Cerebellar cortex (tissue), 1 donor: Measurements from ENCODE around the gene WASHC2A.
A peak's percentile ranks its signal among the peaks of the same experiment; 100 is the strongest.
"Not testable (repeated sequence)": the region's sequence is repeated elsewhere in the genome, so short reads cannot be mapped to it uniquely, and the experiment has no call there.

ENCODE experiments used
- DNase-seq: peaks from one replicate; pipeline ENCODE4 v3.0.0-alpha.2; 2015; ENCODE audit warnings: low spot score

WASHC2A gene, protein sequence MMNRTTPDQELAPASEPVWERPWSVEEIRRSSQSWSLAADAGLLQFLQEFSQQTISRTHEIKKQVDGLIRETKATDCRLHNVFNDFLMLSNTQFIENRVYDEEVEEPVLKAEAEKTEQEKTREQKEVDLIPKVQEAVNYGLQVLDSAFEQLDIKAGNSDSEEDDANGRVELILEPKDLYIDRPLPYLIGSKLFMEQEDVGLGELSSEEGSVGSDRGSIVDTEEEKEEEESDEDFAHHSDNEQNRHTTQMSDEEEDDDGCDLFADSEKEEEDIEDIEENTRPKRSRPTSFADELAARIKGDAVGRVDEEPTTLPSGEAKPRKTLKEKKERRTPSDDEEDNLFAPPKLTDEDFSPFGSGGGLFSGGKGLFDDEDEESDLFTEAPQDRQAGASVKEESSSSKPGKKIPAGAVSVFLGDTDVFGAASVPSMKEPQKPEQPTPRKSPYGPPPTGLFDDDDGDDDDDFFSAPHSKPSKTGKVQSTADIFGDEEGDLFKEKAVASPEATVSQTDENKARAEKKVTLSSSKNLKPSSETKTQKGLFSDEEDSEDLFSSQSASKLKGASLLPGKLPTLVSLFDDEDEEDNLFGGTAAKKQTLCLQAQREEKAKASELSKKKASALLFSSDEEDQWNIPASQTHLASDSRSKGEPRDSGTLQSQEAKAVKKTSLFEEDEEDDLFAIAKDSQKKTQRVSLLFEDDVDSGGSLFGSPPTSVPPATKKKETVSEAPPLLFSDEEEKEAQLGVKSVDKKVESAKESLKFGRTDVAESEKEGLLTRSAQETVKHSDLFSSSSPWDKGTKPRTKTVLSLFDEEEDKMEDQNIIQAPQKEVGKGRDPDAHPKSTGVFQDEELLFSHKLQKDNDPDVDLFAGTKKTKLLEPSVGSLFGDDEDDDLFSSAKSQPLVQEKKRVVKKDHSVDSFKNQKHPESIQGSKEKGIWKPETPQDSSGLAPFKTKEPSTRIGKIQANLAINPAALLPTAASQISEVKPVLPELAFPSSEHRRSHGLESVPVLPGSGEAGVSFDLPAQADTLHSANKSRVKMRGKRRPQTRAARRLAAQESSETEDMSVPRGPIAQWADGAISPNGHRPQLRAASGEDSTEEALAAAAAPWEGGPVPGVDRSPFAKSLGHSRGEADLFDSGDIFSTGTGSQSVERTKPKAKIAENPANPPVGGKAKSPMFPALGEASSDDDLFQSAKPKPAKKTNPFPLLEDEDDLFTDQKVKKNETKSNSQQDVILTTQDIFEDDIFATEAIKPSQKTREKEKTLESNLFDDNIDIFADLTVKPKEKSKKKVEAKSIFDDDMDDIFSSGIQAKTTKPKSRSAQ (N-terminal part only)

DNA sequence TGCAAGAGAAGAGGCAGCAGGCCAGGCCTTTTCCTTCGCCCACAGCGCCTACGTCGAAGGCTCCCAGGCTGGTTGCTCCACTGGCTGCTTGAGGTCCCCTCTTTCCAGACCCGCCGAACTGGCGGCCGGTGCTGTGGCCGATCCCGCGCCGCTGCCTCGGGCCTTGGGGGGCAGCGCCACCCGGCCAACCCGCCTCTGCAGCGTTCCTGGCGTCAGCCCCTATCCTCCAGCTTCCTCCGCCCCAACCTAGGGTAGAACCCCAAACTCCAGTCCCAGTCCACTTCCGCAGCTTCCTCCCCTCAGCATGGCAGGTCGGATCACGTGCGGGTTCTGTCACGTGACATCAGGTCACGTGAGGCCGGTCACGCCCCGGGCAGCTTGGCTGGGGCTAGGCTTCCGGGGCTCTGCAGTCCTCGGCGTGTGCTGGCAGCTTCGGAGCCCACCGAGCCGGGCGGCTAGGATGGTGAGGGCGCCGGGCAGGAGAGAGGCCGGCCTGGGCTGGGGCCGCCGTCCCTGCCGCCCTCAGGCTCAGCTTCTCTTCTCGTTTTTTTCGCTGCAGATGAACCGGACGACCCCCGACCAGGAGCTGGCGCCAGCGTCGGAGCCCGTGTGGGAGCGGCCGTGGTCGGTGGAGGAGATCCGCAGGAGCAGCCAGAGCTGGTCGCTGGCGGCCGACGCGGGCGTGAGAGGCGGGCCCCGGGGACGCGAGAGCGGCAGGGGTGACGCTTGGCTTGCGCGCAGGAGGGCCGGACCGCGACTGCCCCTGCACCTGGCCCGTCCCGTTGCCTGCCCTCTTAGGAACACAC, at the start of gene WASHC2A:
Gene WASHC2A, plus strand, starts transcription at position 409 of the 806 bp plus-strand sequence. Its CDS starts 52 bp downstream, at position 461.
- DNase-seq, result peak; percentile 85

DNA sequence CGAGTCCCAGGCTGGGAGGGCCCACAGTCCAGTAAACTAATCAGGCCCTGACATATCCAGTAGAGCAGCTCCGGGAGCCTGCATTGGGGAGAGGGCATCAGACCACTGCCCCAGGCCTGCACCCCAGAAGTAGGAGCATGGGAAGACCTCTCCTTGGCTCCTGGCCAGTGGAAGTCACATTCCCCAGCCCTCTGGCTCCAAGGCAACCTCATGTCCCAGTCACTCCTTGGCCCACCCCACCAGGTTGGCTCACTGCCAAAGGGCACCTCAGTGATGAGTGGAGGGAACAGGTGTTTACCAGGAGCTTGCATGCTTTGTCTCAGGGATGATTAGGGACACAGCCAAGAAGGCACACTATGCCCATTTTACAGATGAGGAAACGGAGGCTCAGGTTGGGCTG, 48.5 kb upstream of the WASHC2A start:
- not testable (repeated sequence) for DNase-seq

DNA sequence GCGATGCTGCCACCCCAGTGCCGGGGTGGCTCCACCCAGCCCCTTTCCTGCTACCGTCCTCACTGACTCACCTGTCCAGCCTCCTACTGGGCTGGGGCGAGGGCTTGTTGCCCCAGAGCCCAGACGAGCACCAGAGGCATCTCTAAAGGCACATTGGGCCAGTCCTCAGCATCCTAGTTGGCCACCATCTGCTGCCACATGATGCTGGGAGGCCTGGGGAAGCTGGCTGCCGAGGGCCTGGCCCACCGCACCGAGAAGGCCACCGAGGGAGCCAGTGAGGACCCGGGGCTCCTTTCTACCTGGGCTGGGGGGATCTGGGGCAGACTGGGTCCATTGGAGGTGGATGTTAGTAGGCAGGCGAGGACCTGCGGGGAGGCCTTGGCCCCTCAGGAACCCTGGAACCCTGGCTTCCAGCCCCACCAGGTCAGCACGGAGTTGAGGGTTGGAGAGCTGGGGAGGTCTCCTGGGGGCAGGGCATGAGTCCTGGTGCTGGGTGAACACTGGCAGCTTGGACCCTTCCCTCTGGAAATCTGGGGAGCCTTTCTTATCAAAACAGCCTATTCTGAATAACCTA, 47.2 kb upstream of the WASHC2A start:
- not testable (repeated sequence) for DNase-seq

DNA sequence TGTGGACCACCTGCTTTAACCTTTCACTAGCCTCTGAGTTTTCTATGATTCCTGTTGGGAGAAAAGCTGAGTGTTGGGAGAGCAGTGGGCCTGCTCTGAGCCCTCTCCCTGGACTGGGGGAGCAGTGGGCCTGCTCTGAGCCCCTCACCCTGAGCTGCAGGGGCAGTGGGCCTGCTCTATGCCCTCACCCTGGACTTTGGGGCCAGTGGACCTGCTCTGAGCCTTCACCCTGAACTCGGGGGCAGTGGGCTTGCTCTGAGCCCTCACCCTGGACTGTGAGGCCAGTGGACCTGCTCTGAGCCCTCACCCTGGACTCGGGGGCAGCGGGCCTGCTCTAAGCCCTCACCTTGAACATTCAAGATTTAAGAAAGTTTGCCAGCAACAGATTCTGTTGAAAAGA, 46.1 kb upstream of the WASHC2A start:
- DNase-seq, result no peak

DNA sequence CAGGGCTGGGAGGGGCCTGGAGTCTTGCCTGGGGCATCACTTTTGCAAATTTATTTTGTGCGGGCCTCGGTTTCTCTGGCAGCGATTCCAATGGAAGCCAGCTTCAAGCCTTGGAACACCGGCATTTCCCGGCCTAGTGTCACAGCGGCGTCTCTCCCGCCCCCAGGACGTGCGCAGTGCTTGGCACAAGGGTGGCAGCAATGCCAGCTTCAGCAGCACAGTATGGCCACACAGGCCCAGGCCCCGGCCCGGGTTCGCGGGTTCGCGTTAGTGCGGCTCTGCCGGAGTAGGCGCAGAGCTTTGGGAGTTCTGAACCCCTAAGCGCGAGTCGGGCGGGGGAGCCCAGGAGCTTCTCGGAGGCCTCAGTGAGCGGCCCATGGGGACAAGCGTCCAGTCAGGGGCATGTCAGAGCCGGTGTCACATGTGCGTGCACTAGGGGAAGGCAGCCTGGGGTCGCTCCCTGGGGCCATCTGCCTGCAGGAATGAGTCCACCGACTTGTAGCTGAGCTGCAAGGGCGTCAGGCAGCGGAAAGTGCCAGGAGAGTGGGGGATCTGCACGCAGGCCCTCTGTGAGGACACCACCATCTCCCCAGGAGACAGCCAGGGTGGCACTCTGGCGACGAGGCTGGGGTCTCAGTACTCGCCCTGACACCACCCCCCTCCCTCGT, 42.9 kb upstream of the WASHC2A start:
- DNase-seq, result not testable (repeated sequence)

DNA sequence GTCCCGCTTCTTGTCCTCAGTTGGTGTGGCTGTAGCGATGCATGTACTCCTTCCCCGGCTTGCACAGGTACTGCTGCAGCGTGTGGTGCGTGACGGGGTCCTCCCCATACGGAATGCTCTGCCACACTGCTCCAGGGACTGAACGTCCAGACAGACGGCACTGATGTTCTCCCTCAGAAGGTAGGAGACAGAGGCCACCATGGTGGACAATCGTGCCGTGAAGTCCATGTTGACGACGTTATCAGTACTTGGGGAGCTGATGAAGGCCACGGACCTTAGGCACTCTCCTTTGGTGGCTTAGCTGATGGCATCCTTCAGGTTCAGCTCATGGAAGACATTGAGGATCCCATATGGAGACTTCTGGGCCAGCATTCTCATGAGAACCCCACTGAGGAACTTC, 42.1 kb upstream of the WASHC2A start:
- DNase-seq, result no peak

DNA sequence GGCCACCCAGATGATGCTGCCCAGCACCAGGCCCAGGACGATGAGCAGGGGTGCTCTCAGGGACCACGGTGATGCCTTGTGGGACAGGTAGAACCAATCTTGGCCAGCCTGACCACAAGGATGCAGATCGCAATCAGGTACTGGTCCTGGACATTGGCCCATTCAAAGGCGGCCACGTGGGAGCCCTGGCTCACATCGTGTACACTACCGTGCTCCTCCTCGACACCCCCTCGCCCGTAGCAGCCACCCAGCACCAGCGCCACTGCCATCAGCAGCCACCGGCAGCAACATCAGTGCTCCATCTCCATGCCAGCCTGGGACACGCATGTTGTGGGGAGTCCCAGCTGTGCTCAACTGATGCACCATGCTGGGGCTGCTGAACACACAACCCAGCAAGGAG, 40.6 kb upstream of the WASHC2A start:
- no peak for DNase-seq

DNA sequence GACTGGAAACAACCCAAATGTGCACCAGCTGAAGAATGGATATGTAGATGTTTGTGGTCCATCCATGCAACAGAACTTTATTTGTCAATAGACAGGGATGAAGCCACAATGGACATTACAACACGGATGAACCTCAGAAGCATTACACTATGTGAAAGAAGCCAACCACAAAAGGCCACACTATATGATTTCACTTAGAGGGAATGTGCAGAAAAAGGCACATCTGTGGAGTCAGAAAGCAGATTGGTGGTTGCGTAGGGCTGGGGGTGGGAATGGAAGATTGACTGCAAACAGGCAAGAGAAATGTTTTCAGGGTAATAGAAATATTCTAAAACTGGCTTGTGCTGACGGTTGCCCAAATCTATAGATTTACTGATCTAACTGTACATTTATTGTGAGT, 34.3 kb upstream of the WASHC2A start:
- DNase-seq, result no peak

DNA sequence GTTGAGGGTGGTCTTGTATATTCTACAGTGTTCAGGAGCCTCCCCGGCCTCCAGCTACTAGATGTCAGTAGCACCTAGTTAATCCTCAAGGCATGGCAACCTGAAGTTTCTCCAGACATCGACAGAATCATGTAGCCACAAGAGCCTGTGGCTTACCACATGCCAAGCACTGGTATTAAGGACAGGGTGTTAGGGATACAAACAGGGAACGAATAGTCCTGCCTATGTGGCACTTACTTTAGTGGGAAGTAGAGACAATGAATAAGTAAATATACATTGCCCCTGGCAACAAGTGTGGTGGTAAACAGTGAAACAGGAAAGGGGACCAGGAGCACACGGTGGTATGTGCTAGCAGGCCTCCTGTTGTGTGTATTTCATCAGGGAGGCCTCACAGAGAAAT, 32.4 kb upstream of the WASHC2A start:
- not testable (repeated sequence) for DNase-seq

DNA sequence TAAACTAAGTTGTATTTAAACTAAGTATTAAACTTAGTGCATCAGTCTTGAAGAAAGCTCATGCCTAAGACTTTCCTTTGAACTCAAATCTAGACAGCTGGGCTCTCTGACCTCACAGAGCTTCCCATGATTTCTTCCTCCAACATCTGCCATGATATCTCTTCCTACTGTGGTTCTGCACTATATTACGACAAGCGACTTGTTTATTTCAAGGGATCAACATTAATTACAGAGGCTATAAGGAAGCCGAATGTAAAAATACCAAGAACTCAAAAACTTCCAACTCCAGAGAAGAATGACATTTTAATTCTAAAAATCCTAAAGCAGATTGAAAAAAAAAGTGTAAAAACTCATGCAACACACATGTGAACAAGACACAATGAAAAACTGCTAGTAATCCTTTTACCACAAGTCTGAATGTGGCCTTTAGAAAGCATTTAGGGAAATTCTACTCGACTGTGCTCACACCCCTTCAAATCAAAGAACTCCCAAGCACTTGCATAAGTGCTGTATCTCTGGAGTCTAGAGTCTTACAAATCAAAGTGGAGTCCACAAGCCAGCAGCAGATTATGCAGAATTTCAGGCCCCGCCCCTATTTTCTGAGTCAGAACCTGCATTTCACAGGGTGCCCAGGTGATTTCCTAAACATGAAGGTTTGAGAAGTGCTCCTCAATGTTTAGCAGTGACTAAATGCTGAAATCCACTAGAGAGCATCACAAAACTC, 22.7 kb upstream of the WASHC2A start:
- DNase-seq, result no peak

DNA sequence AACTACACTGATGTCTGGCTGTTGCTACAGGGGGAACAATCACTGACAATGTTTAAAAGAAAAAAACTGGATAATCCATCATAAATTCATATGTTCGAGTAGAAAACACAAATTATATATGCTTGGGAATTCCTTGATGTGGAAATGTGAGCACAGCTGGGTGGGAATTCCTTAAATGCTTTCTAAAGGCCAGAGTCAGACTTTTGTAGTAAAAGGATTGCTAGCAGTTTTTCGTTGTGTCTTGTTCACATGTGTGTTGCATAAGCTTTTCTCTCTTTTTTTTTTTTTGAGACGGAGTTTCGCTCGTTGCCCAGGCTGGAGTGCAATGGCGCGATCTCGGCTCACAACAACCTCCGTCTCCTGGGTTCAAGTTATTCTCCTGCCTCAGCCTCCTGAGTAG, 21.3 kb upstream of the WASHC2A start:
- DNase-seq, result not testable (repeated sequence)

DNA sequence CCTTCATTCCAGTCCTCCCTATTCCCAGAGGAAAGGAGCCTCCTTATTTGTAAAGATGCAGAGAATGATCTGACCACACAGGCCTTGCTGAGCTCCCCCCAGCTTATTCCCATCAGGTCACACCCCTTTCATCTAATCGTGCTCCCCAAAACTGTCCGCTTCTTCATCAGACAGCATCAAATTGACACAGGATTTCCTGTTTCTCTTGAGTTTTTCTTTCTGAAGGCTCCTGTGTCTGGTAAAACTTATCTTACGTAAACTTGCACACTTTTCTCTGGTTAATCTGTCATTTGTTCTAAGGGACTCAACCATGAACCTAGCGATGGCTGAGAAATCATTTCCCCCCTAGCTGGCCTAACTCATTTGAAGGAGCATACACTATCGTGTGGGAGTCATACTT, 20.2 kb upstream of the WASHC2A start:
- DNase-seq, result not testable (repeated sequence)

DNA sequence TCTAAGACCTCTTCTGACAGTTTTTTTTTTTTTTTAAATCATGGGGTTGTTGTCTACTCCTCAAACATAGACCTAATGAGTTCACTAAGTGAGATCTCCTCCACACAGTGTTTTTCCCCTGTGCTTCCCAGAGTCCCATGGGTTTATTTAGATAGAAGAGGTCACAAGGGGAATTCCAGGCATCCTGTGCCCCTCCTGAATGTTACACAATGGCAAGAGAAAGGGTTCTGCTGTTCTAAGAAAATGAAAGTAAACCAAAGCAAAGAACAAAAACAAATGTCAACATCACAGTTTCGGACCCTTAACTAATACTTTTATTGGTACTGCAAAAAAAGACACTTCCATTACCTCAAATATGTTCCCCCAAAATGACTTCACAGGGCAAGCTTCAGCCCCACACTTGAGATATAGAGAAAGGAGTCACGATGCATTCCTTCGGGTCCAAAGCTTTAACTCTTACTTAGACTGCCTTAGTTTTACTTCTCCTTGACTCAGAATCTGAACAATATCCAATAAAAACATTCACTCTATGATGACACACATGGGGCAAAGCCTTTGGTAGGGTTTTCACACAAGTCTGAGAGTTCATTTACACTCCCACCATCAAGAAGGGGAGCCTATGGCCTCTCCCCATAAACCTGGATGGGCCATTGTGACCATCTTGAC, 15.6 kb upstream of the WASHC2A start:
- DNase-seq, result not testable (repeated sequence)

DNA sequence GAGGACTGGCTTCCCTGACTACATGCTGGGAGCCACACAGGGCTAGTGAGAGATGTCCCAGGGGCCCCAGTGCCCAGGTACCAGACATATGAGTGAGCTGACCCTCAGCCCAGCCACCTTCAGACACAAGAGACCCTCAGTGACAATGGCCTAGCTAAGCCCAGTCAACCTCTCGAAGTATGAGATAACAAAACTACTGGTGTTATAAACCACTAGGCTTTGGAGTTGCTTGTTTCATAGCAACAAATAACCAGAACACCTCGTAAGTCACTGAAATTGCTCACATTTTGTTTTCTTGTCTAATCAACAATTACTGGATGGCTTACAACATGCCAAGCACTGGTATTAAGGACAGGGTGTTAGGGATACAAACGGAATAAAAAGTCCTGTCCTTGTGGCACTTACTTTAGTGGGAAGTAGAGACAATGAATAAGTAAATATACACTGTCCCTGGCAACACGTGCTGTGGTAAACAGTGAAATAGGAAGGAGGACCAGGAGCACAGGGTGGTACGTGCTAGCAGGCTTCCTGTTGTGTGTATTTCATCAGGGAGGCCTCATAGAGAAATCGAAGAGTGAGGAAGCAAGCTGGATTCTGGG, 14.9 kb upstream of the WASHC2A start:
- not testable (repeated sequence) for DNase-seq

DNA sequence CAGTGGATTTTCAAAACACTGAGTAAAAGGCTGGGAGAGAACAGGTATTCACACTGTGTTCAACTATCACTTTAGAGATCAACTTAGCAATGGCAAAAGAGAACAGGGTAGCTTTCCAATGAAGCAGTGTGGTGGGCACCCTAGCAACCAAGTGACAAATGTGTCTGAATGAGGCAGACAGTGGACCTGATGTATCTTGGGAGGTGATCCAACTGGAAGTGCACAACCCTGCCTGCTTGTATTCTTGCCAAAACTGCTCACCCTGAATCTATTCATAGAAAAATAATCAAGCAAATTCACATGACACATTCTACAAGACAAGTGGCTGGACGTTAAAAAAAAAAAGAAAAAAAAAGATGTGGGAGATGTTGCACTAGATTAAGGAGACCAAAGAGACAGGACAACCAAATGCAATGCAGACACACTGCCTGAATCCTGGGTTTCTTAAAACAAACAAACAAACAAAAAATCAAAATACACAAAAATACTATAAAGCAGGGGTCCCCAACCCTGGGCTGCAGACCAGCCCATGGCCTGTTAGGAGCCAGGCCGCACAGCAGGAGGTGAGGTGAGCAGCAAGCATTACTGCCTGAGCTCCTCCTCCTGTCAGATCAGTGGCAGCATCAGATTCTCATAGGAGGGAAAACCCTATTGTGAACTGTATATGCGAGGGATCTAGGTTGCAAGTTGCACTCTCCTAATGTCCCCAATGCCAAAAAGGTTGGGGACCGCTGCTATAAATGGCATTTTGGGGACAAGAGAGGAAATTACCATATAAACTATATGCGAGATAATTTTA, 12.1 kb upstream of the WASHC2A start:
- DNase-seq, result not testable (repeated sequence)

DNA sequence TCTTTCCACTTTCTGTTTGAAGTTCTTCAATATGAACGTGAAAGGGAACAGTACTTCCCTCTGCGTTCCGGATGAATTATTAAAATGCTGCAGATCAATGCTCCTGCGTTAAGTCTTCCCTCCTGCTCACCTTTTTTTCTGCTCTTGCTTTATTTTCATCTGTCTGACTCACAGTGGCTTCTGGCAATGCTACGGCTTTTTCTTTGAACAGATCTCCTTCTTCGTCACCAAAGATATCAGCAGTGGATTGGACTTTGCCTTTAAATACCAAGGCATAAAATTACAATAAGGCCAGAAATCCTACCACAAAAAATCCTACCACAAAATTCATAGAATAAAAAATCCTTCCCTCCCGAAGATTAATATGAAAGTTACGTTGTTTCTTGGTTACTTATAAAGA, 11.1 kb upstream of the WASHC2A start:
- DNase-seq, result not testable (repeated sequence)

DNA sequence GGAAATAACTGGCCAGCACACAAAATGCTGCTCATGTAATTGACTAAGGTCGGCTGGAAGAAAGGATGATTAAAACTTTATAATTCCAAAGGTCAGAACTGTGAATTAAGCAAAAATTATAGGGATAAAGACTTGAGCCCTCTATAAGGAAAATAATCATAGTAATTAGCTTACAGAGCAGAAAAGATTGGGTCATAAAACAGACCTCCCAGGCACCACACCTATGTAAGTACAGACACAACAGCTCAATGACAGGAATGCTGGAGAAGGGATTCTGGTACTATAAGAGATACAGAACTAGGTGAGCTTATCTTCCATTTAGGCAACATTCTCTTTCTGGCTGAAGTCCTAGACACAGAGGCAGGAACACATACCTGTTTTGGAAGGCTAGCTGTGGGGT, 9.0 kb upstream of the WASHC2A start:
- not testable (repeated sequence) for DNase-seq

DNA sequence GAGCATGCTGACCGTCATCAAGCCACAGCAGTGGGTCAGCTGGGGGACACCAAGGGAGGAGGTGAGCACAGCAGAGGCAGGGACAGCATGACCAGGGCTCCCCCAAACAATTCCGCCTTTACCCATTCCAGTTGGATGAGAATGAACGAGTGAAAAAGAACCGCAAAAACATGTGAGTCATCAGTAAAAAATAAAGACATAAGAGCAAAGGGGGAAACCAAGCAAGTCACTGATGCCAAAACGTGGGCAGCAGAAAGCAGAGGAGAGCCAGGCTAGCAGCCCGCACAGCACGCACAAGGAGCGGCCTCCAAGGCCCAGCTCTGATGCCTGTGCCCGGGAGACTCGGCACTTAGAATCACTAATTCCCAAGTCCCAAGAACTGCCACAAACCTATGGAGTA, 7.8 kb upstream of the WASHC2A start:
- DNase-seq, result not testable (repeated sequence)
